ENCODE data around the gene NXN.
"Not testable (repeated sequence)": the region's sequence is repeated elsewhere in the genome, so short reads cannot be mapped to it uniquely, and the experiment has no call there.

The NXN gene

GRCh38 chr17:855569-855968 is 124.0 kb downstream of the NXN start:
- no peak for DNase-seq

- not testable (repeated sequence) for DNase-seq
These were observed 126.7 kb downstream of the NXN start for GRCh38 chr17:852850-853249.

GRCh38 chr17:852349-852748 is 127.2 kb downstream of the NXN start:
- no peak for DNase-seq

- DNase-seq, result no peak
These were observed 127.7 kb downstream of the NXN start for GRCh38 chr17:851924-852323.

- DNase-seq, result no peak
These were observed 128.5 kb downstream of the NXN start for GRCh38 chr17:850851-851763.

GRCh38 chr17:850086-850850 is 129.3 kb downstream of the NXN start:
- DNase-seq, result no peak

- no peak for DNase-seq
These were observed 131.2 kb downstream of the NXN start for GRCh38 chr17:848402-848801.

GRCh38 chr17:846901-847843 is 132.4 kb downstream of the NXN start:
- DNase-seq, result no peak

GRCh38 chr17:841313-841712 is 138.3 kb downstream of the NXN start:
- DNase-seq, result no peak

- no peak for DNase-seq
These were observed 141.1 kb downstream of the NXN start for GRCh38 chr17:838486-838885.

GRCh38 chr17:836151-836550 is 143.4 kb downstream of the NXN start:
- no peak for DNase-seq

- not testable (repeated sequence) for DNase-seq
These were observed 143.9 kb downstream of the NXN start for GRCh38 chr17:835721-836120.

- no peak for DNase-seq
These were observed 144.3 kb downstream of the NXN start for GRCh38 chr17:835263-835662.

- DNase-seq, result no peak
These were observed 145.4 kb downstream of the NXN start for GRCh38 chr17:834136-834535.

- DNase-seq, result no peak
These were observed 148.6 kb downstream of the NXN start for GRCh38 chr17:830950-831349.

GRCh38 chr17:830381-830780 is 149.2 kb downstream of the NXN start:
- no peak for DNase-seq

- DNase-seq, result not testable (repeated sequence)
These were observed 150.0 kb downstream of the NXN start for GRCh38 chr17:829614-830013.

GRCh38 chr17:828761-829160 is 150.8 kb downstream of the NXN start:
- no peak for DNase-seq

- no peak for DNase-seq
These were observed 152.8 kb downstream of the NXN start for GRCh38 chr17:826778-827177.

GRCh38 chr17:825216-825615 is 154.4 kb downstream of the NXN start:
- DNase-seq, result no peak

- DNase-seq, result no peak
These were observed 155.2 kb downstream of the NXN start for GRCh38 chr17:824378-824777.

GRCh38 chr17:823501-823902 is 156.1 kb downstream of the NXN start:
- no peak for DNase-seq

- no peak for DNase-seq
These were observed 160.3 kb downstream of the NXN start for GRCh38 chr17:819251-819650.
